ENCODE data around the gene DOCK7. TPM values are rescaled to one million over a fixed set of nuclear protein-coding genes. Genes with fewer than 3 reads are reported as not detected.

Gene DOCK7
- total and polyA plus RNA-seq, 12 donors = 3.5 to 17.1 (median 11.2) TPM

GRCh38 chr1:62436466-62437272 lies 251.5 kb downstream of the DOCK7 start, which contains the start of gene USP1:
USP1 (plus strand) TSS chr1:62437049; CDS start chr1:62439868, 2,819 bp downstream.
- H3K36me3 ChIP-seq = peaks cover 0 to 15% (median 0%) of the 10 kb centered on the region in 9 donors
- no peaks in the 10 kb centered on the region for H3K9me3 ChIP-seq
- no peaks in the 10 kb centered on the region for H3K27me3 ChIP-seq
- intact Hi-C loops (cut with DNase I) = loop anchor here in 1 of 10 donors (5.0 kb wide), 1 partner anchor 346 kb away; the partner anchor contains the start of gene ATG4C
- ATAC-seq (peak; percentile 88 to 96 (median 92)), DNase-seq (peak; percentile 94 to 99)
- peaks cover 4 to 42% (median 28%) of the 10 kb centered on the region in 9 donors for H3K4me1 ChIP-seq
- TF ChIP-seq, protein P1, sequence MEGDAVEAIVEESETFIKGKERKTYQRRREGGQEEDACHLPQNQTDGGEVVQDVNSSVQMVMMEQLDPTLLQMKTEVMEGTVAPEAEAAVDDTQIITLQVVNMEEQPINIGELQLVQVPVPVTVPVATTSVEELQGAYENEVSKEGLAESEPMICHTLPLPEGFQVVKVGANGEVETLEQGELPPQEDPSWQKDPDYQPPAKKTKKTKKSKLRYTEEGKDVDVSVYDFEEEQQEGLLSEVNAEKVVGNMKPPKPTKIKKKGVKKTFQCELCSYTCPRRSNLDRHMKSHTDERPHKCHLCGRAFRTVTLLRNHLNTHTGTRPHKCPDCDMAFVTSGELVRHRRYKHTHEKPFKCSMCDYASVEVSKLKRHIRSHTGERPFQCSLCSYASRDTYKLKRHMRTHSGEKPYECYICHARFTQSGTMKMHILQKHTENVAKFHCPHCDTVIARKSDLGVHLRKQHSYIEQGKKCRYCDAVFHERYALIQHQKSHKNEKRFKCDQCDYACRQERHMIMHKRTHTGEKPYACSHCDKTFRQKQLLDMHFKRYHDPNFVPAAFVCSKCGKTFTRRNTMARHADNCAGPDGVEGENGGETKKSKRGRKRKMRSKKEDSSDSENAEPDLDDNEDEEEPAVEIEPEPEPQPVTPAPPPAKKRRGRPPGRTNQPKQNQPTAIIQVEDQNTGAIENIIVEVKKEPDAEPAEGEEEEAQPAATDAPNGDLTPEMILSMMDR (IDR thresholded peaks at IDR 0.05) = peak in 1 of 9 donors; percentile 9
- 0% methylated on average over 76 of the region's 76 CpGs for WGBS, 2 donors
- peak within 1 kb of the TSS; percentile 89 to 99 (median 98) for H3K27ac ChIP-seq
- H3K4me3 ChIP-seq = peak within 1 kb of the TSS; percentile 71 to 96 (median 86)

DNA sequence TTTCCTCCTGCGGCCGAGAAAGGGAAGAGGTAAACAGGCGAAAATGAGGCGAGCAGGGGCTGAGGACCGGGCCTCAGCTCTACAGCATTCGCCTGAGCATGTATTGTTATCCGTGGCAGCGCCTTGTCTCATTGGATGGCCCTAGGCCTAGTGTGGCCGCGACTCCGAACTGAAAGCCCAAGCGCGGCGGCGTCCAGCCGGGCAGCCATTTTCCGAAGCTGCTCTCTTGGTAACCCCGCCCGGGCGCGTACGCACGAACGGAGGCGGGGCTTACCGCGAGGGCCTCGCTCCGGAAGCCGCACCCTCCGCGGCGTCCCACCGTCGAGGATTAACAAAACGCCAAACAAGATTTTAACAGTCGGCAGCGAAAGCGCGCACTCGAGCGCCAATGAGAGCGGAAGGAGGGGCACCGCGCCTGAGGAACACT lies 252.1 kb downstream of the DOCK7 start:
- intact Hi-C loops (cut with DNase I) = loop anchor here in 1 of 10 donors (5.0 kb wide), 1 partner anchor 346 kb away; the partner anchor contains the start of gene ATG4C

DNA sequence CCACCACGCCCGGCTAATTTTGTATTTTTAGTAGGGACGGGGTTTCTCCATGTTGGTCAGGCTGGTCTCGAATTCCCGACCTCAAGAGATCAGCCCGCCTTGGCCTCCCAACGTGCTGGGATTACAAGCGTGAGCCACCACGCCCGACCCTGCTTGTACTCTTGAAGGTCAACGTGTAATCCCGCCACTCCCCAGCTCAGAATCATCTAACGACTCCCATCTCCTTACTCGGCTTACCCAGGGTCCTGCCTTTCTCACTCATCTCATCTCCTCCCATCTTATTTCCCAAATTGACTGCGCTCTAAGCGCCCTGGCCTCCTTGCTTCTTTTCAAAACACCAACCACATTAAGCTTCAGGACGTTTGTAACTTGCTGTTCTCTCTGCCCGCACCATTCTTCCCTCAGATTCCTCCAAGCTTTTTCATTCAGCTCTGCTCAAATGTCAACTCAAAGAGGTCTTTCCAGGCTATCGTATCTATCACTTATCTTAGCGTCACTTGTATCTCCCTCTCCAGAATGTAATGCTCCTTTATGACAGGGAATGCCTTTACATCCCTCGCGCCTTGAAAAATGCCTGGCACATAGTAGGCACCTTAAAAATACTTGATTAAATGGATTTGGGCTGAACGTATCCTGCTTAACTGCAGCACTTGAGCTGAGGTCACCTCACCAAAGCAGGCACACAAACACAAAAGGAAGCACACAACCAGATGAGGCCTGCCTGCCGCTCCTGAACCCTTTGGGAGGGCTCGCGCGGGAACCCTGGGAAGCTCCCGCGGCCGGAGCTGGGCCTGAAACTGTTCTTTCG lies 252.8 kb downstream of the DOCK7 start:
- peak overlapping the region; percentile 71 to 96 (median 86) for H3K4me3 ChIP-seq
- peaks cover 0 to 5% (median 0%) of the 10 kb centered on the region in 9 donors for H3K36me3 ChIP-seq
- intact Hi-C loops (cut with DNase I) = loop anchor here in 1 of 10 donors (5.0 kb wide), 1 partner anchor 347 kb away; the partner anchor contains the start of gene ATG4C
- H3K27ac ChIP-seq = peak overlapping the region; percentile 89 to 99 (median 98)
- ATAC-seq (peak; percentile 14 to 42 (median 27)), DNase-seq (peak in 1 of 2 donors; percentile 16)
- peaks cover 4 to 34% (median 28%) of the 10 kb centered on the region in 9 donors for H3K4me1 ChIP-seq
- no peaks in the 10 kb centered on the region for H3K27me3 ChIP-seq
- TF ChIP-seq, protein P1 (IDR thresholded peaks at IDR 0.05) = no peak
- no peaks in the 10 kb centered on the region for H3K9me3 ChIP-seq
- WGBS, 2 donors = 48 to 49% methylated on average over 31 of the region's 31 CpGs

More for the DNA sequence above, 252.1 kb downstream of the DOCK7 start:
- Histone ChIP-seq H3K9me3 (no peaks in the 10 kb centered on the region), H3K4me1 (peaks cover 4 to 41% (median 28%) of the 10 kb centered on the region in 9 donors), H3K27ac (peak overlapping the region; percentile 89 to 99 (median 98)), H3K36me3 (peaks cover 0 to 9% (median 0%) of the 10 kb centered on the region in 9 donors), H3K4me3 (peak overlapping the region; percentile 71 to 96 (median 86)), H3K27me3 (no peaks in the 10 kb centered on the region)
- 0% methylated on average over 45 of the region's 45 CpGs for WGBS, 2 donors
- TF ChIP-seq, protein P1 (IDR thresholded peaks at IDR 0.05) = no peak
- peak; percentile 88 to 95 (median 94) for ATAC-seq
- peak in 1 of 2 donors; percentile 95 for DNase-seq

GRCh38 chr1:62434618-62435001 lies 253.6 kb downstream of the DOCK7 start:
- ATAC-seq (no peak), DNase-seq (no peak)
- 93 to 95% methylated on average over 12 of the region's 12 CpGs for WGBS, 2 donors
- peaks cover 4 to 27% (median 23%) of the 10 kb centered on the region in 9 donors for H3K4me1 ChIP-seq
- H3K27me3 ChIP-seq = no peaks in the 10 kb centered on the region
- TF ChIP-seq, protein P1 (IDR thresholded peaks at IDR 0.05) = no peak
- intact Hi-C loops (cut with DNase I) = loop anchor here in 1 of 10 donors (5.0 kb wide), 1 partner anchor 348 kb away; the partner anchor contains the start of gene ATG4C
- no peak overlapping the region for H3K27ac ChIP-seq
- H3K9me3 ChIP-seq = no peaks in the 10 kb centered on the region
- no peak overlapping the region for H3K4me3 ChIP-seq
- no peaks in the 10 kb centered on the region for H3K36me3 ChIP-seq

All from heart right ventricle (tissue), 16 donors.